GM18502 (cell line): Measurements from ENCODE around the gene UBN1.
"Not testable (repeated sequence)": the region's sequence is repeated elsewhere in the genome, so short reads cannot be mapped to it uniquely, and the experiment has no call there.

Experiments used
- ATAC-seq: cut with Tn5 transposase; IDR thresholded peaks from one replicate; pipeline ENCODE4 v1.9.1; 2021; ENCODE audit warnings: mild to moderate bottlenecking; ENCODE audit not compliant: unreplicated experiment, poor library complexity

UBN1 gene

GRCh38 chr16:4924593-4925292 lies 77.5 kb downstream of the UBN1 start:
- no peak for ATAC-seq

- no peak for ATAC-seq
Measured at GRCh38 chr16:4925293-4925607, 78.0 kb downstream of the UBN1 start.

- ATAC-seq = no peak
Measured at GRCh38 chr16:4925791-4926190, 78.5 kb downstream of the UBN1 start.

GRCh38 chr16:4926928-4927327 lies 79.6 kb downstream of the UBN1 start:
- ATAC-seq = no peak

- no peak for ATAC-seq
Measured at GRCh38 chr16:4927661-4928060, 80.4 kb downstream of the UBN1 start.

GRCh38 chr16:4928227-4928626 lies 80.9 kb downstream of the UBN1 start:
- ATAC-seq = no peak

- ATAC-seq = not testable (repeated sequence)
Measured at GRCh38 chr16:4929619-4930018, 82.3 kb downstream of the UBN1 start.

- ATAC-seq = no peak
Measured at GRCh38 chr16:4931381-4931780, 84.1 kb downstream of the UBN1 start.
